ENCODE results near the gene TMEM8B.
"Not testable (repeated sequence)": the region's sequence is repeated elsewhere in the genome, so short reads cannot be mapped to it uniquely, and the experiment has no call there.

The TMEM8B gene

DNA sequence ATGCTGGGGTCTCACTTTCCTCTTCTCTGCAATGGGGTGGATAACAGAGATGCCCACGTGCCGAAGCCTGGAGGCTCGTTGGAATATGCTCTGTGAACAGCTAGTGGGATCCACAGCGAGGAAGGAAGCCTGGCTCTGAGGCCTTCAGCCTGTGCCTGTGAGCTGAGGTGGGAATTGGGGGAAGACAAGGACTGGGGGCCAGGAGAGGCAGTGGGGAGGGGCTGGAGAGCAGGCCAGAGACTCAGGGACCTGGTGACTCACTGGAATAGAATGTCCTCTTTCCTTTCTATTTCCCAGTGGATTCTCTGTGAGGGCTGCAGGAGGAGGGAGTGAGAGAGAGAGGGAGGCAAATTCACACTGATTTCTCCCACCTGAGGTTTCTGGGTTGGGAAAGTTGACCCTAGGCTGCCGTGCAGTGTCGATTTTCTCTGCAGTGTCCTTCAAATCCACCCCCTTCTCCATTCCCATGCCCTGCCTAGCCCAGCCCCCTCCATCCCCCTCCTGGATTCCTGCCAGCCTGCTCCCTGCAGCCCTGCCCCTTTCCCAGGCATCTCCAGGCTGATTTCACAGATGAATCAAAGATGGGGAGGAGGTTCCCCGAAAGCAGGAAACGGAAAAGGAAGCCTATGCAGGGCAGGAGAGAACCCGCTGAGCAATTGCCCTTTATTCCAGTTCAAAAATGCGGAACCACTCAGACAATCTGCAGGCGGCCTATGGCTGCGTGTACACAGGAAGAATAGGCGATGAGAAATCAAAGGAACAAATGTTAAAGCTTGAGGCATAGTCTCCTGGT lies 78.9 kb downstream of the TMEM8B start:
- no peak for DNase-seq

- no peak for DNase-seq
These were observed 79.6 kb downstream of the TMEM8B start for GRCh38 chr9:35908504-35909125.

DNA sequence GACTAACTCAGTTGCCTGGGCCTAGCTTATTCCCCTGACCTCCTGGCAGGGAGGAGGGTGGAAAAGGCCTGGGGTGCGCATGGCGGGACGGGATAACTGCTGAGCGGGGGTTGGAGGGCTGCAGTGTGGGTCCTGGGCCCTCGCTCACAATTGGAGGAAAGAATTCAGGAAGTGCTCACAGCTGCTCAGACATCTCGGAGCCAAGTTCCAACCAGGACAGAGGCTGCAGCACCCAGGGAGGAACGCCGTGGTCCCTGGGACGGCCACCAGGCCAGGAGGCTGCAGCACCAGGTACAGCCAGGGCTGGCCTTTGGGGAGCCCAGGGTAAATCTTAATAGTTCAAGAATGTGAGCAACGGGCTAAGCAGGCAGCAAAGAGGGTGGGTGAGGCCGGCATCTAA lies 80.2 kb downstream of the TMEM8B start, which contains the start of gene SPAAR:
SPAAR (plus strand) TSS at position 217 of the 400 bp plus-strand sequence. CDS start 974 bp downstream, outside the sequence.
- no peak for DNase-seq

DNA sequence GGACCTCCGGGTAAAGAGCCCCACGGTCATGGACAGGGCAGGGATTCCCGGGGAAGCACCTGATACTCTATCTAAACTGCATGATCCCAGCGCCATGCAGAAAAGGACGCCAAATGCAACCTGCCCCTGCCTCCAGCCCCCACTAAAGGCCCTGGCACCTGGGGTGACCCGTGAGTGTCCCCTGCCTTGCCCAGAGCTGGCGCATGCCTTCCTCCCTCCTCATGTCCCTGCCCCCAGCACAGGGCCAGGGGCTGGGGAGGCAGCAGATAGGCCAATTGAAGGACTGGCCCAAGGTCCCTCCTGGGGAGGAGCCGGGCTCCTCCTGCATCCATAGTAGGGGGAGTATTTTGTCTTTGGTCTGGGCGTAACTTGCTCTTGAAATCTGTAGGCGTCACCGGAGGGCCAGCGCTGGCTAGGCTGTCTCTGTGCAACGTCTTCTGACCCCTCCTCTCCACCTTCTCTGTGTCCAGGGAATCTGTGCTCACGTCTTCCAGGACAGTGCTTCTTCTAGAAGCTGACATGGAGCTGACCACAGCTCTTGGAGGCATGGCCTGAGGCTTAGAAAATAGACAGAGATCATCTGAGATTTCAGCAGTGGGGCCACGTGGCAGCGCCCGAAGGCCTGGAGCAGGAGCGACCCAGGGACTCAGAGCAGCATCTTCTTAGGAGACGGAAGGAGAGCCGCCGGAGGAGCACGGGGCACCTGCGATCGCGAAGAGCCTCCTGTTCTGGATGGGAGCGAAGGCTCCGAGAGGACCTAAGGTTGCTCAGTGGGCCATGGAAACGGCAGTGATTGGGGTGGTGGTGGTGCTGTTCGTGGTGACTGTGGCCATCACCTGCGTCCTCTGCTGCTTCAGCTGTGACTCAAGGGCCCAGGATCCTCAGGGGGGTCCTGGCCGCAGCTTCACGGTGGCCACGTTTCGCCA lies 80.9 kb downstream of the TMEM8B start:
- DNase-seq: no peak

GRCh38 chr9:35910613-35911359 lies 81.8 kb downstream of the TMEM8B start:
- DNase-seq: no peak

GRCh38 chr9:35911690-35912089 lies 82.7 kb downstream of the TMEM8B start:
- DNase-seq: no peak

DNA sequence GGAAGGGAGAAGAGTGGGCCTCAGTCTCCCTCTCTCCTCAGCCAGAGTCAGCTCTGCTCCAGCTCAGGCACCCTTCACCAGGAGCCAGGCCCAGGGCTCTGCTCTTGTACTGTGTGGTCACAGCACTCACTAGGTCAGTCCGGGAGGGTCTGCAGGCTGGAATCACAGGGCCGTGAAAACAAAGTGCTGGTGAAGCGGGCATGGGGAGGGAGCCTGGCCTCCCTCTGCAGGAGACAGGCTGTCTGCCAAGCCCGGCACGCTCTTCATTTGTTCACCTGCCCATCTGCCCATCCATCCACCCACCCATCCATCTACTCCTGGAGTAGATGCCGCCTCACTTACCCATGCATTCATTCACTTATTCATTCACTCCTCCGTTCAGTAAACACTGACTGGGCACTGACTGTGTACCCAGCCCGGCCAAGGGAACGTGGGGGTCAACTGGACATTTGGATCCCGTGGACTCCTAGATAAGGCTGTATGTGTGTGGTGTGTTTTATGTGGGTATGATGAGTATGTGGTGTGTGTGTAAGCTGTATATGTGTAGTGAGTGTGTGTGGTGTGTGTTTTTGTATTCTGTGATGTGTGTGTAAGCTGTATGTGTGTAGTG lies 83.9 kb downstream of the TMEM8B start:
- no peak for DNase-seq

DNA sequence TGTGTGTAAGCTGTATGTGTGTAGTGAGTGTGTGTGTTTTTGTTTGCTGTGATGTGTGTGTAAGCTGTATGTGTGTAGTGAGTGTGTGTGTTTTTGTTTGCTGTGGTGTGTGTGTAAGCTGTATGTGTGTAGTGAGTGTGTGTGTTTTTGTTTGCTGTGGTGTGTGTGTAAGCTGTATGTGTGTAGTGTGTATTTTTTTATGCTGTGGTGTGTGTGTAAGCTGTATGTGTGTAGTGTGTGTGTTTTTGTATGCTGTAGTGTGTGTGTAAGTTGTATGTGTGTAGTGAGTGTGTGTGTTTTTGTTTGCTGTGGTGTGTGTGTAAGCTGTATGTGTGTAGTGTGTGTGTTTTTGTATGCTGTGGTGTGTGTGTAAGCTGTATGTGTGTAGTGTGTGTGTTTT lies 84.4 kb downstream of the TMEM8B start:
- DNase-seq: not testable (repeated sequence)

DNA sequence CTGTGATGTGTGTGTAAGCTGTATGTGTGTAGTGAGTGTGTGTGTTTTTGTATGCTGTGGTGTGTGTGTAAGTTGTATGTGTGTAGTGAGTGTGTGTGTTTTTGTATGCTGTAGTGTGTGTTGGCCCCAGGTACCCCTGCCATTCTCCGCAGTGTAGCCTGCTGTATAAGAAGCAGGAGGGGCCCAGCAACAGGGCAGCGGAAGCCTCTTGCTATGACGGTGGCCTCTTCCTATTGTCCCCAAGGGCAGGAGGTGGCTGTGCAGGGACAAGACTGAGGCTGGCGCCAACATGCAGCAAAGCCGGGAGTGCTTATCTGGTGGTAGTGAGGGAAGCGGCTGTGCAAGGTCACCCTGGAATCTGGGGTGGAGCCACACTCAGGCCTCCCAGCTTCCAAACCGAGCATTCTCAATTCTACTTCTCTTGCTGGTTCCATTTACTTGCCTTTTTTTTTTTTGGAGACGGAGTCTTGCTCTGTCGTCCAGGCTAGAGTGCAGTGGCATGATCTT lies 85.3 kb downstream of the TMEM8B start:
- DNase-seq: no peak

Measured in NCI-H1930 (cell line).